GM19463 (cell line): ENCODE measurements around the gene COQ4.
A peak's percentile ranks its signal among the peaks of the same experiment; 100 is the strongest.

Source experiments
- ATAC-seq: cut with Tn5 transposase; IDR thresholded peaks from one replicate; pipeline ENCODE4 v1.9.1; 2021; ENCODE audit warnings: mild to moderate bottlenecking, moderate library complexity; ENCODE audit not compliant: unreplicated experiment

COQ4 gene

DNA sequence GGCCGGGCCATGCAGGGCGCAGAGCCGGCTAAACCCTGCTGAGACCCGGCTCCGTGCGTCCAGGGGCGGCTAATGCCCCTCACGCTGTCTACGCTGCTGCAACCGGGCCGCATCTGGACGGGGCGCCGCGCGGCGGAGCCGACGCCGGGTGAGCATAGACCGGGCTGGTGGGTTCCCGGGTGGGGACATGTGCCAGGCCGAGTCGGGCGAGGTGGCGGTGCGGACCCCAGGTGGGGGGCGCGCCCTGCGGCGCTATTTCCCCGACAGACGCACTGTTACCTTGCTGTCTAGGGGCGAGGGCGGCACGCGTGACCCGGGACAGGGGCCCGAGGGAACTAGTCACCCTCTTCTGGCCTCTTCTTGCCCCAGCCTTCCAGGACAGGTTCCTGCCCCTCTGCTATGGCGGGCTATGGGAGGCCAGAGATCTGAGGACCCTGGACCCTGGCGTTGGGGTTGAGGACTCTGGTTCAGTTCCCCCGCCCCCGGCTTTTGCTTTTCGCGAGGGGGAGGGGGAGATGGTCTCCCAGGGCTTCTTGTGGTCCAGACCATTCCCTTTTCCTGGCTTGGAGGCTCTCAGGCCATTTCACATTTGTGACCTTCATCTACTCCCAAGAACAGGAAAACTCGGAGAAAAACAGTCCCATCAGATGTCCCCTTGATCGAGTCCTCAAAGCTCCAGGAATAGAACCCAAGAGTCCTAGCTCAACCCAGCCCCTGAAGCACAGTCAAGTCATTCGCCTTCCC, 18.2 kb downstream of the COQ4 start:
- ATAC-seq: peak; percentile 42

DNA sequence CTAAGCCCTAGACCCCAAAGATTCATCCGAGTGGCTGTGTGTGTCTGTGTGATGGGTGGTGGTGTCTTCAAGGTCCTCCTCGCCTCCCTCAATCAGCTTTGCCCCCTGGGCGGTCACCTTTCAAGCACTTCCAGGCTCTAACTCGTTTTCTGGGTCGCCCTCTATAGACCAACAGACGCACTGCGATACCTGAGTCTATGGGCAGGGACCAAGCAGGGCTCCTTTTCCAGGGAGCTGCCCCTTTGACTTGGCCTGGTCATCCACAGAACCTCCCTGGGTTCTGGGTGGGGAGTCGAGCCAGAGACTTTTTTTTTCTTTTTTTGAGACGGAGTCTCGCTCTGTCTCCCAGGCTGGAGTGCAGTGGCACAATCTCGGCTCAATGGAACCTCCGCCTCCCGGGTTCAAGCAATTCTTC, 18.8 kb downstream of the COQ4 start:
- peak; percentile 46 for ATAC-seq

DNA sequence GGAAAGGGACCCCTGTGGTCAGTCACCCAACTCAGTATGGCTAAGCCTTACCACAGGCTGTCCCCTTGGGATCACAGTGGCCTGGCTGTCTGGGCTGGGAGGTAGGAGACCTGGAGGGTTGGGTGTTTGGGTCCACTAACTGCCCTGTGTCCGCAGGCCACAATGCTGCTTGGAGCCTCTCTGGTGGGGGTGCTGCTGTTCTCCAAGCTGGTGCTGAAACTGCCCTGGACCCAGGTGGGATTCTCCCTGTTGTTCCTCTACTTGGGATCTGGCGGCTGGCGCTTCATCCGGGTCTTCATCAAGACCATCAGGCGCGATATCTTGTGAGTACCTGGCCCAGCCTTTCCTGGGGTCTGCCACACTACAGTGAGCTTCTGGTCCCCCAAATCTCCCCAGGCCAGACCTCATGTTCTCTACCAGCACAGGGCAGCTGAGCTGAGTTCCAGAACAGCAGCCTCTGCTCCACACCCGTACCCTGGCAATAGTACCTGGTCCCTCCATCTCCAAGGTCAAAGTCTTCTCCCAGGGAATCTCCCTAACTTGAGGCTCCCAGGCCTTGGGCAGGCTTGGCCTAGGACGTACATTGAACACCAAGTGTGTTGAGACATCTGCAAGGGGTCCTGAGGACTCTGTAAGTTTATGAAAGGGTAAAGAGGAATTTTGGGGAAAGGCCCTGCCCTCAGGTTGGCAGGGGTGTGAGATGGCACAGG, 20.5 kb downstream of the COQ4 start:
- no peak for ATAC-seq

DNA sequence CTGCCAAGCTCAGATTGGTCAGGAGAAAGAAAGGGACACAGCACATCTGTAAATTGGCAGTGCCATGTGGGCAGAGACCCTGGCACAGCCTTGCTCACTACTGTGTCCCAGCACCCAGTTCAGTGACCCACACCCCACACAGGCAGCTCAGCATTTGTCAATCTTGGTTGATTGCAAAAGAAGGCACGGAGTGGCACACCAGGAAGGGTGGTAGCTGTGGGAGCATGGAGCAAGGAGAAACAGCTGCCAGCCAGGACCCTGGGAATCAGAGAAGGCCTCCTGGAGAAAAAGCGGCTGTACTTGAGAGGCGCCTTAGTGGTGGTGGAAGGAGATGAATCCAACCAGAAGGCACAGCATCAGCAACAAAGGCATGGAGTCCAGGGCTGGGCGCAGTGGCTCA, 21.2 kb downstream of the COQ4 start:
- no peak for ATAC-seq

DNA sequence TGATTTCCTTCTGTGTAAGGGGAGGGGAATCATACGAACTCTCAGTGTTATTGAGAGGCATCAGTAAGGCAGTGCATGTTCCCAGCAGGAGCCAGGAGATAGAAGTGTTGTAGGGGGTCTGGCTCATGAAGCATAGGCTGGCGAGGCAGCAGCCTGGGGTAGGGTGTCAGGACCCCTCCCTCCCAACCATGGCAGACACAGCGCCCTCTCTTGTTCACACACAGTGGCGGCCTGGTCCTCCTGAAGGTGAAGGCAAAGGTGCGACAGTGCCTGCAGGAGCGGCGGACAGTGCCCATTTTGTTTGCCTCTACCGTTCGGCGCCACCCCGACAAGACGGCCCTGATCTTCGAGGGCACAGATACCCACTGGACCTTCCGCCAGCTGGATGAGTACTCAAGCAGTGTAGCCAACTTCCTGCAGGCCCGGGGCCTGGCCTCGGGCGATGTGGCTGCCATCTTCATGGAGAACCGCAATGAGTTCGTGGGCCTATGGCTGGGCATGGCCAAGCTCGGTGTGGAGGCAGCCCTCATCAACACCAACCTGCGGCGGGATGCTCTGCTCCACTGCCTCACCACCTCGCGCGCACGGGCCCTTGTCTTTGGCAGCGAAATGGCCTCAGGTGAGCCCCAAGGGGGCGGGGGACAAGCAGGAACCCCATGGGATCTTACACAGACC, 22.4 kb downstream of the COQ4 start:
- ATAC-seq: no peak

DNA sequence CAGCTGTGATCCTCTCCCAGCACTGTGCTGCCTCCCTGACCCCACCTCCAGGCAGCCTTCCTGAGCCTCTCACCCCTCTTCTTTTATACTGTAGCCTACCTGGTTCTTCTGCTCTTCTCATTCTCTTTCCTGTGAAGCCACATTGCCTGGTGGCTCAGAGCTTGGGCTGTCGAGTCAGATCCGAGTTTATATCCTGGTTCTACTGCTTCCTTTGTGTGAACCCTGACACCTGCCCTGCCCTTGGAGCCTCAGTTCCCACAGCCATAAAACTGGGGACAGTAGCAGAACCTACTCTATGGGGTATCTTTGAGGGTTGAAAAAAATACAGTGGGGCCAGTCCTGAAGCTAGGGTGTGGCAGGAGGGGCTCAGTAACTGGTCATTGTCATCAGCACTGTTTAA, 26.5 kb downstream of the COQ4 start:
- ATAC-seq: no peak

DNA sequence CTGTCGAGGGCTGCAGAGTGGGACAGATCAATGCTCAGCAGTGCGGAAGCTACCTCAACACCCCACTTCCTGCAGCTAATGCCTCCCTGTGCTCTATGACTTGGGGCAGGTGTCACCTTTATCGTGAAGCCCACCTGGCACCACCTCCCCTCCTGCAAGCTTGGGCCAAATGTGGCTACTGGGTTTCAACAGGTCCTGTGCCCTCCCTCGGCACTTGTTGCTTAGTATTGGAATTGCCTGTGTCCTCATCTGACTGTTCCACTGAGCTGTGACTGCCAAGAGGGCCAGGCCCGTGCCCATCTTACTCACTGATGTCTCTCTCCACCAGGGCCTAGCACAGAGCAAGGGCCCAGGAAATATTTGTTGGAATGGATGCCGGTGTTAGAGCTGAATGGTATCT, 27.1 kb downstream of the COQ4 start:
- ATAC-seq: no peak

DNA sequence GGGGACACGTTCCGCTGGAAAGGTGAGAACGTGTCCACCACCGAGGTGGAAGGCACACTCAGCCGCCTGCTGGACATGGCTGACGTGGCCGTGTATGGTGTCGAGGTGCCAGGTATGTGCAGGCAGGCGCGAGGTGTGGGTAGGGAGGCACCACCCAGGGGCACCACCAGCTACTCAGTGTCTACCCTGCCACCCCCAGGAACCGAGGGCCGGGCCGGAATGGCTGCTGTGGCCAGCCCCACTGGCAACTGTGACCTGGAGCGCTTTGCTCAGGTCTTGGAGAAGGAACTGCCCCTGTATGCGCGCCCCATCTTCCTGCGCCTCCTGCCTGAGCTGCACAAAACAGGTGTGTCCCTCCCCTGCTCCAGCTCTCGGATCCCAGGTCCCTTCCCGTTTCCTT, 32.8 kb downstream of the COQ4 start:
- ATAC-seq: no peak

DNA sequence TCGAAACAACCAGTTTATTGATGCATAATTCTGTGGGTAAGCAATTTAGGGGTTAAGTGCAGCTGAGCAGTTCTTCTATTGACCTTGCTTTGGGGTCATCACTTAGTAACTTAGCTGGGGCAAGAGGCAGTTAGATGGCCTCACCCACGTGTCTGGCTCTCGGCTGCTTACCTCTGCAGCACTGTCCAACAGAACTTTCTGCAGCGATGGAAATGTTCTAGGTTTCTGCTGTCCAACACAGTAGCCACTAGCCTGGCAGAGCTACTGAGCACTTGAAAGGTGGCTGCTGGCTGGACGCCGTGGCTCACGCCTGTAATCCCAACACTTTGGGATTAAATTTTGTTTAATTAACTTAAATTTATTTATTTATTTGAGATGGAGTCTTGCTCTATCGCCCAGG, 35.5 kb downstream of the COQ4 start:
- no peak for ATAC-seq

DNA sequence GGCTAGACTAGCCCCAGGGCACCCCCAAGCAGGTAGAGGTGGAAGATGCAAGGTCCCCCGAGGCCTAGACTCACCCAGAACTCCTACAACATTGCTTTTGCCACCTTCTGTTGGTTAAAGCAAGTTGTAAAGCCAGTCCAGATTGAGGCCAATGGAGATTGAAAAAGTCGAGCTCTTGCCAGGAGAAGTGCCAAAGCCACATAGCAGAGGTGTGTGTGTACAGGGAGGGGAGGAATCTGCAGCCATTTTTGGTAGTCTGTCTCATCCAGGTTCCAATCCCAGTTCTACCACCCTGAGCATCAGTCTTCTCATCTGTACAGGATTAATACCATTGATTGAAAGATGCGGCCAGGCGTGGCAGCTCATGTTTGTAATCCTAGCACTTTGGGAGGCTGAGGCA, 36.2 kb downstream of the COQ4 start:
- ATAC-seq: no peak

DNA sequence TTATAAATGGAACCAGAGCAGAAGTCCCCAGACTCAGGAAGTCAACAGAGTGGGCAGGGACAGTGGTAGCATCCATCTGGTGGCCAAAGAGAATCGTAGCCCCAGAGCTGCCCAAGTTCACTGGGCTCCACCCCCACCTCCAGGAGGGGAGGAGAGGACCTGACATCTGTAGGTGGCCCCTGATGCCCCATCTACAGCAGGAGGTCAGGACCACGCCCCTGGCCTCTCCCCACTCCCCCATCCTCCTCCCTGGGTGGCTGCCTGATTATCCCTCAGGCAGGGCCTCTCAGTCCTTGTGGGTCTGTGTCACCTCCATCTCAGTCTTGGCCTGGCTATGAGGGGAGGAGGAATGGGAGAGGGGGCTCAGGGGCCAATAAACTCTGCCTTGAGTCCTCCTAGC, 38.2 kb downstream of the COQ4 start:
- ATAC-seq: no peak

DNA sequence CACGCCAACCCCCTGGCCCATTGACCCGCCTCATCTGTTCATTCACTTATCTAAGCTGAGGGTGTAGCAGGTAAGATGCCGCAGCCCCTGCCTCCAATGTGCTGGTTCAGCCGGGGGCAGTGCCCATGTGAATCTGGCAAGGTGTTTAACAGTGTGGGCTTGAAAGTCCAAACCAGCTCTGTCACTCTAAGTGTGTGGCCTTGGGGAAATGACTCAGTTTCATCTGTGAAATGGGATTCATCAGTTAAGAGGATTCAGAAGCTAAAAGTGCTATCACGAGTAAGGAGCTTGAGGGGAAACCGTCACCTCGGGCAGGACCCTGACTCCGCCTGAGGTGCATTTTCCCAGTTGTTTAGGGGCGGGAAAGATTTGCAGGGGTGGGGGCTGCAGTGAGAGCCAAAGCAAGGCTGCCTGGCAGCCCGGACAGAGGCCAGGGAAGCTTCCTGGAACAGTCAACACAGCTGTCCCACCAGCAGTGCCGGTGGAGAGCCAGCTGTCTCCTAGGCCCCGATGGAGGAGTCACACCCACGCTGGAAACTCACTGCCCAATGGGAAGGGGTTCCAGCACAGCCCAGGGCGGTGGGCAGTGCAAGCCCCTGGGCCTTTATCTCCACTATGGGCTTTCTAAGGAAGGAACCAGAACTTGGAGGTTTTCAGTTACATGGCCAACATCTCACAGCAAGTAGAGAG, 38.8 kb downstream of the COQ4 start:
- no peak for ATAC-seq

DNA sequence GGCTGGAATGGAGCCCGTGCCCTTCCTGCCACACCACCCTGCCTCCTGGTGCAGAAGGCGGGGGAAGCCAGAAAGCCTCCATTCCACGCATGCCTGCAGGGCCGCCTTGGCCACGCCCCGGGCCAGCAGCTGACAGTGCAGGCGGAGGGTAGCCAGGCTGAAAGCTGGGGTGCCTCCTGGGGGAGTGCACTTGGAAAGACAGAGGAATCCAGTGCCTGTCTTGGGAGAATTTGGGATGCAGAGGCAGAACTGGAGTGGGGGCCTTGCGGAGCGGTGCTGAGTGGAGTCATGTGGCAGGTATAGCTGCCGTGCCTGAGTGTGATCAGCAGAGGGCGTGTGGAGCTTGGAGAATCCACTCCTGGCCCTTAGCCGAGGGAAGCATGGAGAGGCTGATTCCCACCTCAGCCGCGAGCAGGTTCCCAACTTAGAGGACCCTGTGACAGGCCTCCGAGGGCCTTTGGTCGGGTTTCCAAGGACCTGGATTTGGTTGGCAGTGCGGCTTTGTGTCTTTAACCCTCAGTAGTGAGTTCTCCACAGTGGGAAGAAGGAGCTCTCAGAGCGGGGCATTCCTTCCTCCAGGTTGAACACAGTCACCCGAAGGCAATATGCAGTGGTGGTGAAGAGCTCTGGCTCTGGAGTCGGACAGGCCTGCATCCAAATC, 39.5 kb downstream of the COQ4 start:
- peak; percentile 81 for ATAC-seq

DNA sequence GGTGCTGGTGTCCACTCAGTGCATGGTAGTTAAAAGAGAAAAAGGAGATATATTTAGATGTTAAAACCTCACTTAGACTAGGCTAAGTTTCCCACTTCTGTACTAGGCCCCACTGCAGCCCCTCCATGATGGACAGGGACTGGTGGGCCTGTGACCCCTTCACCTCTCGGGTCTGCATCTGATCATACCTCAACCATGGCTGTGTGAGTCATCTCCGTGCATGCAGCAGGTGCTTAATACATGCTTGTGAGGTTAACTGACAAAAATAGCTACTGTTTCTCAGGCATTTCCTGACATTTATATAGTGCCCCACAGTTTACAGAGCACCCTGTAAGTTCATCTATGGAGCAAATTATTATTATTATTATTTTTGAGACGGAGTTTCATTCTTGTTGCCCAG, 40.1 kb downstream of the COQ4 start:
- ATAC-seq: no peak

DNA sequence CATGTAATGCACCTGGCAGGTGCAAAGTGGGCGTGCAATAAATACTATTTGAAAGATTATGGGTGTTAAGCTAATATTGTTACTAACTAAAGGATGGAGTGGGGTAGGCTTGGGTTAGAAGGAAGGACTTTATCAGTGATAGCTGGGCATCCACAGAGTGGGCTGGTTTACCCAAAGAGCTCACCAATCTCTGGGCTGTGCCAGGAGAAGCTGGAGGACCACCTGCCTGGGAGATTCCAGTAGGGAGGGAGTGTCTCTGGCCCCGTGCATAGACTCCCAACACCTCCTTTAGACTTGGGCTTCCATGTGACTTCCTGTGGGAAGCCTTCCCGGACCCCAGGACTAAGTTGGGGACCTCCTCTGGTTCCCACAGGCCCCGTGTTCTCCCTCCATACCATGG, 42.9 kb downstream of the COQ4 start:
- ATAC-seq: no peak

DNA sequence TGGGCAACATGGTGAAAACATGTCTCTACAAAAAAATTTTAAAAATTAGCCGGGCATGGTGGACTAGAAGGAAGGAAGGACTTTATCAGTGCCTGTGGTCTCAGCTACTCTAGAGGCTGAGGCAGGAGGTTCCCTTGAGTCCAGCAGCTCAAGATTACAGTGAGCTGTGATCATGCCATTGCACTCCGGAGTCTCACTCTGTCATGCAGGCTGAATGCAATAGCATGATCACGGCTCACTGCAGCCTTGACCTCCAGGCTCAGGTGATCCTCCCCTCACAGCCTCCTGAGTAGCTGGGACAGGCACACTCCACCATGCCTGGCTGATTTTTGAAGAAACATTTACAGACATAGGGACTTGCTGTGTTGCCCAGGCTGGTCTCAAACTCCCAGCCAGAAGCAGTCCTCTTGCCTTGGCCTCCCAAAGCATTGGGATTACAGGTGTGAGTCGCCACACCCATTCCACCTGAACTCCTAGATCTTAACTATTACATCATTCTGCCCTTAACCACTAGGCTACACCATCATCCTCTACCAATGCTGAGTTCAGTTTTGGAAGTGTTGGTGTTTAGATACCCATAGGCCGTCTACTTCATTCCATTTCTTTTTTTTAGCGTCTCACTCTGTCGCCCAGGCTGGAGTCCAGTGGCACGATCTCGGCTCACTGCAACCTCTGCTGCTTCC, 46.5 kb downstream of the COQ4 start:
- ATAC-seq: no peak

DNA sequence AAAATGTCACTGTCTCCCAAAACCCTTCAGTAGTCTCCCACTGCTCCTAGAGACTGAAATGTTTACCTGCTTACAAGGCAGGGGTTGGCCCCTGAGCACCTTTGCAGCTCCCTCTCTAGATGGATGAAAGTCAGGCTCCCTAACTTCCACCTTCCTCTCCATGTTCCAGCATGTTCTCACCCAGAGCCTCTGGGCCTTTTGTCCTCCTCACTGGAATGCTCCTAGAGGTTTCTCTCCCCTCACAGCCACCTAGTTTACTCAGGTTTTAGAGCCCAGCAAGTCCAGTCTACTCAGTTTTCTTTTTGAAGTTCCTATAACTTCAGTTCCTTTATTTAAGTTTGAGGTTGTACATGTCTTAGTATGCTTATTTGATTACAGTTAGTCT, 47.7 kb downstream of the COQ4 start:
- ATAC-seq: no peak

DNA sequence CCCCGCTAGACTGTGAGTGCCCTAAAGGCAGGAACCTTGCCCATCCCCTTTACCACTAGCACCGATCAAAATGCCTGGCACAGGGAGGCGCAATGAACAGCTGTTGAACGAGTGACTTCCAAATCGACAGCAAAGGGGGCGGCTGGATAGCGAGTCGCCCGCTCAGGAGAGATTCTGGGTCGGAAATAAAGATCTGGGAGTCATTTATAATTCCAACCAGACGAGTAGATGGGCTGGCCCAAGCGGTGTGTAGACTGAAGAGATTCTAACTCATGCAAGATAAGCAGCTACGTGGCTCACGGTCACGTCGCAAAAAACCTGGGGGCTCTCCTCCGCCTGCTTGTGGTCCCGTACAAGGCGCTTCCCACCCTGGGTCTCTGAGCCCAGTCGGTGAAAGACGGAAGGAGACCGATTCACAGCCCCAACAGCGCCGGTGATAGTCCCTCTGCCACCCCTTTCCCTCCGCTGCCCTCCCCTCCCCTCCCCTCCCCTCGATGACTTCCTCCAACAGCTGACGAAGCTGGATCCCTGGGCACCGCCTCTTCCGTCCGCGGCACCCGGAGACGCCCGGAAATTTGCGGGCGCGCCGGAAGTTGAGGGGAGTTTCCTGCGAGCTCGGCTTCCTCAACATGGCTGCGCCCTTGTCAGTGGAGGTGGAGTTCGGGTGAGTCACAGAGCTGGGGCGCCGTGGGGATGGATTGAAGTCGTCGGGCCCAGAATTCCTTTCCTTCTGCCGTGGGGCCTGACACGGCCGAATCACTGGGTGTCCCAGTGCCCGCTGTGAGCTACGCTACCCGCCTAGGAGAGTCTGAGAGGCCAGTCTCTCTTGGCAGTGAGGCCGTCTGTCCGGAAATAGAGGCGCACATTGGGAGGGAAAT, 48.4 kb downstream of the COQ4 start, which contains the start of gene URM1:
Gene URM1, plus strand, starts transcription at position 623 of the 878 bp plus-strand sequence. Its CDS starts 7 bp downstream, at position 630.
- peak; percentile 95 for ATAC-seq

DNA sequence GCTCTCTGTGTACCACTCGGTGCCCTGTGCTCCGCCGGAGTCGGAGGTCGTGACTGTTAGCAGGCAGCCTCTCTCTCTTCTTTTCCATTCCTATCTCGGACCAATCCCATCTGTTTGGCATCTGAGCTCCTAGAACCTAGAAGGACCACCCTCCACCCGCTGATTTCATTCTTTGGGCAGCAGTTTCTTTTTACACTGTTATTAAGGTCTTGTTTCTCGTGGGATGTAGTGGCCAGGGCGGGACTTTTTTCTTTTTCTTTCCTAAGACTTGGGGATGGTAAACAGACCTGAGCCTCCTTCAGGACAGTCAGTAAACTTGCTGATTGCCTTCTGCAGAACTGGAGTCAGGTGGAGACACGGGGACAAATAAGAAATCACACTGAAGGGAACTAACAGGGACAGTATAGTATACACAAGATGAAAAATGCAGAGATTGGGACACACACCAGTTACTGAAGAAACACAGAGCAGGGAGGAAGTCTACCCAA, 49.0 kb downstream of the COQ4 start:
- ATAC-seq: no peak
